AG08395 (cell line): ENCODE data around the gene MILR1.
"Not testable (repeated sequence)": the region's sequence is repeated elsewhere in the genome, so short reads cannot be mapped to it uniquely, and the experiment has no call there.

Experiments used
- DNase-seq: peaks from one replicate; pipeline ENCODE4 v3.0.0; 2012; ENCODE audit warnings: mixed read lengths, low spot score

MILR1 gene, protein sequence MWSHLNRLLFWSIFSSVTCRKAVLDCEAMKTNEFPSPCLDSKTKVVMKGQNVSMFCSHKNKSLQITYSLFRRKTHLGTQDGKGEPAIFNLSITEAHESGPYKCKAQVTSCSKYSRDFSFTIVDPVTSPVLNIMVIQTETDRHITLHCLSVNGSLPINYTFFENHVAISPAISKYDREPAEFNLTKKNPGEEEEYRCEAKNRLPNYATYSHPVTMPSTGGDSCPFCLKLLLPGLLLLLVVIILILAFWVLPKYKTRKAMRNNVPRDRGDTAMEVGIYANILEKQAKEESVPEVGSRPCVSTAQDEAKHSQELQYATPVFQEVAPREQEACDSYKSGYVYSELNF

GRCh38 chr17:64448665-64449512 is at the start of gene MILR1:
MILR1 (plus strand) TSS chr17:64449115; CDS start chr17:64449169, 54 bp downstream.
- peak; percentile 87 for DNase-seq

DNA sequence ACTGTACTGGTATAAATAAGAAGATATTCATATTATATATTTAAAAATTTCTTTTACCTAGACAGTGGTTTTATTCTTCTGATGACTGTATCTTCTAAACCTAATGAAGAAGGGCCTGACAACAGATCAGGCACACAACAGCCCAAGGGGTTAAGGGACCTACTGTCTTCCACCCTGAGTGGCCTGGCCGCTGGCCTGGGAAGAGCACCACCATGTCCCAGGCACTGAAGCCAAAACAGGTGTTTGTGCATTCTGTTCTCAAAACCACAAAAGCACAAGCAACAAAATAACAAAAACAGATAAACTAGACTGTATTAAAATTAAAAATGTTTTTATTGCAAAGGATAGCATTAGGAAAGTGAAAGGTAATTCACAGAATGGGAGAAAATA is 49.2 kb upstream of the MILR1 start:
- no peak for DNase-seq

DNA sequence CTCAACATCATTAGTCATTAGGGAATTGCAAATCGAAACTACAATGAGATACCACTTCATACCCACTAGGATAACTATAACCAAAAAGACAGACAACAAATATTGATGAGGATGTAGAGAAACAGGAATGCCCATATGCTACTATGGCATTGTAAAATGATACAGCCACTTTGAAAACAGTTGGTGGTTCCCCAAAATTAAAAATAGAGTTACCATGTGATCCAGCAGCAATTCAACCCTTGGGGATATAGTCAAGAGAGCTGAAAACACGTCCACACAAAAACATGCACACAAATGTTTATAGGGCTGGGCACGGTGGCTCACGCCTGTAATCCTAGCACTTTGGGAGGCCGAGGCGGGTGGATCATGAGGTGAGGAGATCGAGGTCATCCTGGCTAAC is 48.3 kb upstream of the MILR1 start:
- no peak for DNase-seq

GRCh38 chr17:64401244-64401860 is 47.6 kb upstream of the MILR1 start:
- no peak for DNase-seq

DNA sequence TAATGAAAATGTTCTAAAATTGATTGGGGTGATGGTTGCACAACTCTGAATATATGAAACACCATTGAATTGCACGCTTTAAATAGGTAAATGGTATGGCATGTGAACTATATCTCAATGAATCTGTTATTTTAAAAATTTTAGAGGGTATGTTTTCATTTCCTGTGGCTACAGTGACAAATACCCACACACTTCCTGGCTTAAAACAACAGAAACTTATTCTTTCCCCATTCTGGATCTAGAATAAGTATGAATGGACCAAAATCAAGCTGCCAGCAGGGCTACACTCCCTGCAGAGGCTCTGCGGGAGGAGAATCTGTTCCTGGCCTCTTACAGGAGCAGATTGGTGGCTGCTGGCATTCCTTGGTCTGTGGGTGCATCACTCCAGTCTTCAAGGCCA is 47.0 kb upstream of the MILR1 start:
- DNase-seq = no peak

GRCh38 chr17:64402469-64402868 is 46.4 kb upstream of the MILR1 start:
- no peak for DNase-seq

DNA sequence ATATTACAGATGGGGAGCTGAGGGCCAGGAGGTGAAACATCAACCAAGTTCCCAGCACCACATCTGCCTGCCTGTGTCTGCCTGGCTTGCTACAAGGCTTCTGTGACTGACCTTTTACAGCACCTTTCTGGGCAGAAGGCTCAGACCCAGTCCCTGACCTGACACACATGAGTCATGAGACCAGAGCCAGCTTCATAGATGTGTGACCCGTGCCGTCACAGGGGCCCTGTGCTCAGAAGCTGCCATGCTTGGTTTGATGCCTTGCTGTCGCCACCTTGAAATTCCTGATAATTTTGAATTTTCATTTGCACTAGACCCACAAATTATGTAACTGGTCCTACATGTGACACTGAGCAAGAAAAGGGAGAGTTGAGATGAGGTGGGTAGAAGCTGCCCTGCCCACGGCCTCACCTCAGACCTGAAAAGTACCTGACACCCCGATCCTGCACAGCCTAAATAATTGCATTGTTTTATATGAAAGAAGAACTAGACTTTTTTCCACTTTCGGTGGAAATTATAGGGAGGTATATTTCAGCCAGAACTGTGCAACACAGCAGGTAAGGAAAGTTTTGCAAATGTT is 44.9 kb upstream of the MILR1 start:
- no peak for DNase-seq

- no peak for DNase-seq
These were observed 42.4 kb upstream of the MILR1 start for GRCh38 chr17:64406321-64407200.

- no peak for DNase-seq
These were observed 38.0 kb upstream of the MILR1 start for GRCh38 chr17:64410750-64411490.

DNA sequence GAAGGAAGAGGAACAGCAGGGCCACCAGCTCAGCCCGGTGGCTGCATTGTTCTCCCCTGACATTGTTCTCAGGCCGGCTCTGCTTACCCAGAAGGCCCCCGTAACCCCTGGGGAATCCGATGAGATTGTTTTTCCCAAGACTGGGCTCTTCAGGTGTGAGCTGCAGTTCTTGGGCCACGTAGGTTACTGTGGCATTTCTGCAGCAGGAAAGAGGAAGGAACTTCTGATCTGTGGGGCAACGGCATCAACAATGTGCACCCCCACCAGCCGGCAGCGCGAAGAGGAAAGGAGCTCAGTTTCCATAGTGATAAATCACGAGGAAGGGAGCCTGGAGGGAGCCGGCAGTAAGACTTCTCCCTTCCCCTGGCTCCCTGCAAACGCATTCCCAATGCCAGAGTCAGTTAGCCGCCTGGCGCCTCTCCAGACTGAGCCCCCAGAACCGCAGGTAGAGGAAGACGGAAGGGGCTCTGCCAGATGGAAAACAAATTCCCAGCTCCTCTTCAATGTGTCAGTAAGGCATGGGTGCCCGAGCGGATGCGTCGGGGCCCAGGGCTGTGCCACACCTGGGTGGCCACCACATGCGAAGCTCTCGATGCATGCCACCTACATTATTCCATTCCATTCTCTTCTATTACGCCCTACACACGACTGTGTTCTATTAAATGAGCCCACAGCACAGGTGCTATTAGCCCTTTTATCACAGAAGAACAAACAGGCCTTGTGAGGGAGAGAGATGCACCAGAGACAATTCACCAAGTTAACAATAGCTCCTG is 36.7 kb upstream of the MILR1 start:
- DNase-seq = peak; percentile 17

DNA sequence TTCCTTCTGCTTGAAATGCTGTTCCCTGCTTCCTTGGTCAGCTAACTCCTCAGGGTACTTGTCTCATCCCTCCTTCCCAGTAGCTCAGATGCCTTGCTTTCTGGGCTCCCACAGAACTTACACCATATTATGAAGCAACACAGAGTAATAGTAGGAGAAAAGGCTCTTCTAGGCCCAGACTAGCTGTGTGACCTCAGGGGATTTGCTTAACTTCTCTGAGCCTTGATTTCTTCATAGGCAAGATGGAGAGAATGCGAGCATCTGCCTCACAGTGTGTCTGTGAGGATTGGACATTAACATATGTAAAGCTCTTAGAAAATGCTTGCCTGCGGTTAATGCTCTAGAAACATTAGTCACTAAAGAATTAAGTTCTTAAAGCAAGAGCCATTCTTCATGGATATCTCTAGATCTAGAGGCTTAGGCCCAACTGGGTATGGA is 36.0 kb upstream of the MILR1 start:
- no peak for DNase-seq

DNA sequence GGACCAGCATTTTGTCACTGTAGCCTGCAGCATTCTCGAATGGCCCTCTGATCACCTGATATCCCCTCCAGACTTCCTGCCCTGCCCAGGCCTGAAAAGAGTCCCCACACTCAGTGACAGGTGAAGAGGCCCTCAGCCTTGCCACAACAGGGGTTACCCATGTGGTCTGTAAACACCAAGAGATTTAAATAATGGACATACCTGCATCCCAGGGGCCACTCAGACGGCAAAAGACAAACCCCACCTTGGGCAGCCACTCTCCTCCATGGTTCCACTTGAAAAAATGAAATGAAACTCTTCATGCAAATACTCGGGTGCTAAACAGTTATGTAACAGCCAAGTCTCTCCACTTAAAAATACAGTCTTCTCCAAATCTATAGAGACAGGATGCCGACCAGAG is 35.4 kb upstream of the MILR1 start:
- DNase-seq = no peak

DNA sequence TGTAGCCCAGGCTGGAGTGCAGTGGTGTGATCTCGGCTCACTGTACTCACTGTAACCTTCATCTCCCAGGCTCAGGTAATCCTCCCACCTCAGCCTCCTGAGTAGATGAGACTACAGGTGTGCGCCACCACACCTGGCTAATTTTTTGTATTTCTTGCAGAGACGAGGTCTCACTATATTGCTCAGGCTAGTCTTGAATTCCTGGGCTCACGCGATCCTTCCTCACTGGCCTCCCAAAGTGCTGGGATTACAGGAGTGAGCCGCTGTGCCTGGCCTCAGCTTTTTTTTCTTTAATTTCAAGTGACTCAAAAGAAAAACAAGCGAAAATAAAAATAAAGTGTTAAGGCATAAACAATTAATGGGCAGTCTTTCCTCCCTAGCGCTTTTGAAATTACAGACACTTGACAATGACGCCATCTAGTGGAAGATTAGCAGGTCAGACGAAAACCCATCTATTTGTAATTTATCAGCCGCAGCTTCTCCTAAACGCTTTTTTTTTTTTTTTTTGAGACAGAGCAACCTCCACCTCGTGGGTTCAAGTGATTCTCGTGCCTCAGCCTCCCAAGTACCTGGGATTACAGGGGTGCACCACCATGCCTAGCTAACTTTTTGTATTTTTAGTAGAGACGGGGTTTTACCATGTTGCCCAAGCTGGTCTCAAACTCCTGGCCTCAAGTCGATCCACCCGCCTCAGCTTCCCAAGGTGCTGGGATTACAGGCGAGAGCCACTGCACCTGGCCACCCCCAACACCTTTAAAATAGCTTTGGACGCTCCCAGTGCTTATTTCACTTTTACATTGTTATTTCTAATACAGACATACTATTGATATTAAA is 30.2 kb upstream of the MILR1 start:
- peak; percentile 77 for DNase-seq

DNA sequence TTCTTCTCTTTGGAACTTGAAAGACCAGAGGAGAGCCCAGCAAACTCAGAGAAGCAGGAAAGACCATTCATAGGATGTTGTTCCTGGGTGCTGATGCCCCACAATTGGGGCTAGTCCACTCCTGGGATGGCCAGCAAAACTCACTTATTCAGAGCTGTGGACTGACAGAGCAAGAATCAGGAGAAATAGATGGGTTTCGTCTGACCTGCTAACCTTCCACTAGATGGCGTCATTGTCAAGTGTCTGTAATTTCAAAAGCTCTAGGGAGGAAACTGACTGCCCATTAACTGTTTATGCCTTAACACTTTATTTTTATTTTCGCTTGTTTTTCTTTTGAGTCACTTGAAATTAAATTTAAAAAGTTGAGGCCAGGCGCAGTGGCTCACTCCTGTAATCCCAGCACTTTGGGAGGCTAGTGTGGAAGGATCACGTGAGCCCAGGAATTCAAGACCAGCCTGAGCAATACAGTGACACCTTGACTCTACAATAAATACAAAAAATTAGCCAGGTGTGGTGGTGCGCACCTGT is 28.7 kb upstream of the MILR1 start:
- peak; percentile 75 for DNase-seq

GRCh38 chr17:64422121-64422520 is 26.8 kb upstream of the MILR1 start:
- not testable (repeated sequence) for DNase-seq

GRCh38 chr17:64423881-64424280 is 25.0 kb upstream of the MILR1 start:
- DNase-seq = no peak

DNA sequence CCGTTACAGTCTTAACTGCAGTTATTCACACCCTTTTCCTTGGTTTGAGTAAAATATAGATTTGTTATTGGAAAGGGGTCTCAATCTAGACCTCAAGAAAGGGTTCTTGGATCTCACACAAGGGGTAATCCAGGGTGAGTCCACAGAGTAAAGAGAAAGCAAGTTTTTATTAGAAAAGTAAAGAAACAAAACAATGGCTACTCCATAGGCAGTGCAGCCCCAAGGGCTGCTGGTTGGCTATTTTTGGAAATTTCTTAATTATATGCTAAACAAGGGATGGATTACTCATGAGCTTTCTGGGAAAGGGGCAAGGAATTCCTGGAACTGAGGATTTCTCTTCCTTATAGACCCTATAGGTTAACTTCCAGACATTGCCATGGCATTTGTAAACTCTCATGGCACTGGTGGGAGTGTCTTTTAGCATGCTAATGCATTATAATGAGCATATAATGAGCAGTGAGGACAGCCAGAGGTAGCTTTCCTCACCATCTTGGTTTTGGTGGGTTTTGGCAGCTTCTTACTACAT is 24.5 kb upstream of the MILR1 start:
- DNase-seq = no peak

DNA sequence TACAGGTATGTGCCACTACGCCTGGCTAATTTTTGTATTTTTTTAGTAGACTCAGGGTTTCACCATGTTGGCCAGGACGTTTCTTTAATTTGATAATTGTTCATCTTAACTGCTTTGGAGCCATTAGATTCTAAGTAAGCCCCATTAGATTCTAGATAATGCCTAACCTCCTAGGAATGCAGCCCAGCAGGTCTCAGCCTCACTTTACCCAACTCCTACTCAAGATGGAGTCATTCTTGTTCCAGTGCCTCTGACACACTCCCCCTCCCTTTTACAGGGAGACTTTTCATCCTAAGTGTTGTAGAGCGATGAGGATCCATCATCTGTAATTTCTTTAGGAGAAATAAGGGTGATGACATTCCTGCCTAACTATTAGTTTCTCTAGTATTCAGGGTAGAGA is 23.7 kb upstream of the MILR1 start:
- no peak for DNase-seq

DNA sequence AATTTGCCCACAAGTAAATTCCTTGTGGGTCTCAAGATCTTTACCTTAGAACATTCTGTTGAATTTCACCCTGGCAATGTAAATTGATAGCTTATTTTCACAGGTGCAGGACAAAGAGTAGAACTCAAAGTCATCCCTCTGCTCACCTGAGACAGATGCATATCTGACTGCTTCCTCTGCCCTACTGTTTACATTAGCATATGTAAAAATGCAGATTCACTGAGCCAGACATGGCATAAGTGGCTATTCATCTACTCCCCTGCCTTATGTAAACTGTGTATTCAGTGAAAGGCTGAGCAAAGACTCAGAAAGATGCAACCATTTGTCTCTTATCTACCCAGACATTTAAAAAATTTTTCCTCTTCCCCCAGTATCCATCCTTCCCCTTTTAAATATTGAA is 22.3 kb upstream of the MILR1 start:
- DNase-seq = no peak
